Left lung (tissue), 10 donors: ENCODE results near the gene LARGE2. TPM values are rescaled to one million over a fixed set of nuclear protein-coding genes. Genes with fewer than 3 reads are reported as not detected.
A peak's percentile ranks its signal among the peaks of the same experiment; 100 is the strongest.

Source experiments
- ATAC-seq: fragments of 200-7000 bp; cut with Tn5 transposase; one replicate; pipeline ENCODE4 v1.9.1; 2020; ENCODE audit warnings: moderate library complexity
- DNase-seq, 4 donors: peaks; one replicate each; pipeline ENCODE4 v3.0.0-alpha.2; 2013 to 2020
- H3K27ac ChIP-seq, 2 donors: fragments of 200-600 bp; sonication (generic) in 1 of 2; one replicate each; pipeline versions ENCODE4 v1.5.0 to v1.8.0; 2020 to 2021
- H3K27me3 ChIP-seq, 2 donors: fragments of 200-600 bp; sonication (generic) in 1 of 2; one replicate each; pipeline versions ENCODE4 v1.5.0 to v1.8.0; 2020 to 2021
- H3K36me3 ChIP-seq, 2 donors: fragments of 200-600 bp; sonication (generic) in 1 of 2; one replicate each; pipeline versions ENCODE4 v1.5.0 to v1.8.0; 2020 to 2021
- H3K4me1 ChIP-seq, 2 donors: fragments of 200-600 bp; one replicate each; pipeline ENCODE4 v1.8.0; 2021
- H3K4me3 ChIP-seq, 2 donors: fragments of 200-600 bp; sonication (generic) in 1 of 2; one replicate each; pipeline versions ENCODE4 v1.5.0 to v1.8.0; 2020 to 2021; ENCODE audit warnings: mild to moderate bottlenecking in 1 of 2
- H3K9me3 ChIP-seq, 2 donors: fragments of 200-600 bp; sonication (generic) in 1 of 2; one replicate each; pipeline versions ENCODE4 v1.5.0 to v1.8.0; 2020 to 2021
- intact Hi-C, 2 donors: fragments of 100-400 bp; cut with DNase I; formaldehyde crosslinking; loops; one replicate each; pipeline versions ENCODE4 v1.11.2 to v1.14.2; 2022
- polyA plus RNA-seq, 6 donors: library from polyadenylated mRNA; unstranded; fragments of 120-200 nt; gene quantifications; one replicate each; pipeline ENCODE4 v1.2.1, GENCODE V29; 2013; ENCODE audit not compliant: insufficient read length in 6 of 6
- total RNA-seq, 2 donors: library from RNA; stranded (reverse); fragmentation: NEBNext Ultra II Directional; extraction: Animal tissue kit (Norgen Biotek cat#: 25700); gene quantifications; one replicate each; pipeline ENCODE4 v1.2.1, GENCODE V29; 2021
- TF ChIP-seq, protein P1 (sequence below), 2 donors: fragments of 200-600 bp; sonication (generic) in 1 of 2; IDR thresholded peaks; one replicate each; pipeline versions ENCODE4 v1.5.0 to v1.8.0; 2021; ENCODE audit warnings: antibody characterized with exemption in 2 of 2
- donor health status: DM: no; HTN: yes; CAD: no.
- donor health status: DM: no; HTN: no; CAD: no.

LARGE2 gene
- total and polyA plus RNA-seq, 8 donors, result 7.5 to 17.2 (median 13.5) TPM

DNA sequence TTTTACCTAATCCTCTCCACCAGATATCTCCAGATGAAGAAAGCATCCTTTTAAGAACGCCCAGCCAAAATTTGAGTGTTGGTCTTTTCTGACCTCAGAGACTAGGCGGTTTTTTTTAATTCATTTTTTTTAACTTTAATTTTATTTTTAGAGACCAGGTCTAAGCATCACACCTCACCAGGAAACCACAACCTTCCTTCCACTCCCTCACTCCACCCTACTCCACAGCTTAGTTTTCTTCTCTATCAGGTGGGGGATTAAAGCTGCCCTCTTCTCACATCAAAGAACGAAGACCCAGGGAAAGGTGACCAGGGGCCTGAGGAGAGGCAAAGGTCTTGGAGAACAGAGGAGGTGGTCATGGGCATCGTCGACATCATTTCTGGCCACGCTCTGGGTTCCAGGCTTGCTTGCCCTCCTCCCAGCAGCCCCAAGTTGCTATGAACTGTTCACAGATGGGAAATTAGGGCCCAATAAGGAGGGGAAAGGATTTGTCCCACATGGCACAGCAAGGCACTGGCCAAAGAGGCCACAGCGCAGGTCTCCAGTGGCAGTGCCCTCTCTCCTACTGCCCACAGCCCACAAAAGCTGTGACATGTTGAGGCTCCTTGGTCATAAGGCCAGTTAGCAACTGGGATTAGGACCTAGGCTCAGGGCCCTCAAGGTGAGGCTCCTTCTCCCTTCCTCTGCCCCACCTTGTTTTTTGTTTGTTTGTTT lies 3.3 kb upstream of the LARGE2 start:
- Histone ChIP-seq H3K4me3 (peak overlapping the region; percentile 66 to 97), H3K36me3 (peaks cover 0 to 21% of the 10 kb centered on the region in 2 donors), H3K27ac (peak overlapping the region; percentile 80 to 96), H3K4me1 (peaks cover 9 to 44% of the 10 kb centered on the region in 2 donors), H3K27me3 (peaks cover 17 to 31% of the 10 kb centered on the region in 2 donors), H3K9me3 (no peaks in the 10 kb centered on the region)
- ATAC-seq (no peak), DNase-seq (peak in 2 of 4 donors; percentile 28)
- intact Hi-C loops, result no loop called here
- TF ChIP-seq, protein P1, sequence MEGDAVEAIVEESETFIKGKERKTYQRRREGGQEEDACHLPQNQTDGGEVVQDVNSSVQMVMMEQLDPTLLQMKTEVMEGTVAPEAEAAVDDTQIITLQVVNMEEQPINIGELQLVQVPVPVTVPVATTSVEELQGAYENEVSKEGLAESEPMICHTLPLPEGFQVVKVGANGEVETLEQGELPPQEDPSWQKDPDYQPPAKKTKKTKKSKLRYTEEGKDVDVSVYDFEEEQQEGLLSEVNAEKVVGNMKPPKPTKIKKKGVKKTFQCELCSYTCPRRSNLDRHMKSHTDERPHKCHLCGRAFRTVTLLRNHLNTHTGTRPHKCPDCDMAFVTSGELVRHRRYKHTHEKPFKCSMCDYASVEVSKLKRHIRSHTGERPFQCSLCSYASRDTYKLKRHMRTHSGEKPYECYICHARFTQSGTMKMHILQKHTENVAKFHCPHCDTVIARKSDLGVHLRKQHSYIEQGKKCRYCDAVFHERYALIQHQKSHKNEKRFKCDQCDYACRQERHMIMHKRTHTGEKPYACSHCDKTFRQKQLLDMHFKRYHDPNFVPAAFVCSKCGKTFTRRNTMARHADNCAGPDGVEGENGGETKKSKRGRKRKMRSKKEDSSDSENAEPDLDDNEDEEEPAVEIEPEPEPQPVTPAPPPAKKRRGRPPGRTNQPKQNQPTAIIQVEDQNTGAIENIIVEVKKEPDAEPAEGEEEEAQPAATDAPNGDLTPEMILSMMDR (IDR thresholded peaks at IDR 0.05), result no peak

DNA sequence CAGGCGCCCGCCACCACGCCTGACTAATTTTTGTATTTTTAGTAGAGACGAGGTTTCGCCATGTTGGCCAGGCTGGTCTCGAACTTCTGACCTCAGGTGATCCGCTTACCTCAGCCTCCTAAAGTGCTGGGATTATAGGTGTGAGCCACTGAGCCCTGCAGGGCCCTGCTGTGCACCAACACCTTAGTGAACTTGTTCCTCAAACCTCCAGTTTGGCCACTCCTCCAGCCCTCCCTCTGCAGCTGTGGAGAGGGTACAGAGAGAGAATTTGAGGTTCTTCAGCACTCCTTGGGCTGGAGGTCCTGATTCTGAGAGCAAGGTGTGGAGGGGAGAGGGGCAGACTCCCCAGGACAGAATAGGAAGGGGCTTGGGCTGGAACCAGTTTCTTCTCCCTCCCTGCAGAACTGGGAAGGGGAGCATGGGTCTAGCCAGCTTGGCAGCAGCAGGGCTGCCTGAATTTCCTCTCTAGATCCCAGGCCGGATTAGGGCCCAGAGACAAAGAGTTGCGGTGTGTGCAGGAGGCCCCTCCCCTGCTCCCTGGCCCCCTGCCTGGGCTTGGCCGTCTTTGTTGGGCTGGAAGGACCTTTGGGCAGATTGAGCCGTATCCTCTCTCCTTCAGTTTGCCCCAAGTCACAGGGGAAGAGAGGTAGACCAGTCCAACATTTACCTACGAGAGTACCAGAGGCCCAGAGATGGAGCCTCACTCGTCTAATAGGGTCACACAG lies 2.5 kb upstream of the LARGE2 start:
- Histone ChIP-seq H3K9me3 (no peaks in the 10 kb centered on the region), H3K36me3 (peaks cover 0 to 12% of the 10 kb centered on the region in 2 donors), H3K27ac (no peak overlapping the region), H3K4me3 (no peak overlapping the region), H3K4me1 (peaks cover 9 to 44% of the 10 kb centered on the region in 2 donors), H3K27me3 (peaks cover 17 to 39% of the 10 kb centered on the region in 2 donors)
- no peak for ATAC-seq
- peak in 2 of 4 donors; percentile 22 to 48 for DNase-seq
- intact Hi-C loops, result no loop called here
- TF ChIP-seq, protein P1 (IDR thresholded peaks at IDR 0.05), result no peak

DNA sequence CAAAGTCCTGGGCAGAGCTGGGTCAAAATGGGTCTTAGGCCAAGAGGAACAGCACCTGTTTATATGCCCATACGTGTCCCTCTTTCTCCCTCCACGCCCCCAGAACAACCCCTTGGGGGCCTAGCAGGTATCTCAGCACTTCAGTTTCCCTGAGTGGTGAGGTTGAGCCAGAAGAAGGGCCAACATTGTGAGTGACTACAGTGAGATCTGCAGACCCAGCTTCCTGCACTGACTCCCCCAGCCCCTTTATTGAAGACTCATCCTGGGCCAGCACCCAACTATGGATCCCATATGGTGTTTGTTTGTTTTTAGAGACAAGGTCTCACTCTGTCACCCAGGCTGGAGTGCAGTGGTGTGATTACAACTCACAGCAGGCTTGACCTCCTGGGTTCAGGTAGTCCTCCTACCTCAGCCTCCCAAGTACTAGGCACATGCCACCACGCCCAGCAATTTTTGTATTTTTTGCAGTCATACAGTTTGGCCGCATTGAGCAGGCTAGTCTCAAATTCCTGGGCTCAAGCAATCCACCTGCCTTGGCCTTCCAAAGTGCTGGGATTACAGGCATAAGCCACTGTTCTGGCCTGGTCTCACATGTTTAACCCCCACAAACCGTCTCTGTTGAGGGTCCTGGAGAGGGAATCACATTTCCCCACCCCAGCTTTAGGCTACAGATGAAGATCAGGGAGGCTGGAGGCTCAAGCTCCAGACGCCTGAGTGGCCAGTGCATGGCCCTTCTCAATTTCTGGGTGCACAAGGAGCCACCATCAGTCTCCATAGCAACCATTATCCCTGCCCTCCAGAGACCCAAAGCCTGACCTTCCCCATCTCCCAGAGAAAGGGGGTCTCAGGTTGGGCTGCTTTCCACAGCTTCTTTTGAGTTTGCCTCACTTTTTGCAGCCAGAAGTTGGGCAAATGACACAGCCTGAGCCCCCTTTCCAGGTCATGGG lies 1.7 kb upstream of the LARGE2 start:
- H3K27ac ChIP-seq, result peak overlapping the region in 1 of 2 donors; percentile 53

DNA sequence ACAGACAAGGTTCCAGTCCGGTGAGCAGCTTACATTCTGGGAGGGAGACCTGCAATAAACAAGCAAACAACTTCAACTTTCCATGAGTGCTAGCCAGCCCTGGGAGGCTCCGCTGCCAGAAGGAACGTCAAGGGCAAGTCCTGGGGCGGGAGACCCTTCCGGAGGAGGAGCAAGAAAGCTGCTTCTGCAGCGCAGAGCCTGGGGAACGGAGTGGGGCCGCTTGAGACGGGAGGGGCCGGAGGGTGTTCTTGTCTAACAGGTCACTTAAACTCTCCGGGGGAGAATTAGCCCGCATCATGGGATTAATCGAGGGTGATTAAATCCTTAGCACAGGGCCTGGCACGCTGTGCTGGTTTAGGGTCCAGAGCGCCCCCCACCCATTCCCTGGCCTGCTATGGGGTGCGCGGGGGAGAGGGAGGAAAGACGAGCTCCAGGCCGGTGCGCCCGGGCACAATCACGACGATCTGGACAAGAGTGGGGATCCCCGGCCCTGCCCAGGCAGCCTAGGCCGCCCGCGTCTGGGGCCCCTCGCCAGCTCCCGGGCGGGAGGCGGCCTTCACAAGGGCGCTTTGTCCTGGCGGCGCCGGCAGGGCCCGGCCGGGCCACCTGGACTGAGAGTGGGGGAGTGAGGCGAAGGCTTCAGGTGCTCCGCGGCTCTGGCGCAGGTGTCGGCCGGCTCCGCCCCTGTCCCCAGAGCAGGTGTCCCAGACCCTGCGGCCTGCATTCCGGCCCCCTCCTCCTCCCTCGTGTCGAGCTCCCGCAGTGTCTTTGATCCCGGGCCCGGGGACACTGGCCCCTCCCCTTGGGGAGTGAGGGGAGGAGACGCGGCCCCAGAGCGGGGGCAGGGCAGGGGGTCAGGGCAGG lies 663 bp upstream of the LARGE2 start:
- no peaks in the 10 kb centered on the region for H3K9me3 ChIP-seq
- TF ChIP-seq, protein P1 (IDR thresholded peaks at IDR 0.05), result no peak
- peaks cover 17 to 50% of the 10 kb centered on the region in 2 donors for H3K27me3 ChIP-seq
- H3K36me3 ChIP-seq, result no peaks in the 10 kb centered on the region
- ATAC-seq (peak; percentile 70), DNase-seq (peak; percentile 41 to 91 (median 82))
- peak overlapping the region; percentile 29 to 43 for H3K4me3 ChIP-seq
- intact Hi-C loops, result no loop called here
- peak overlapping the region; percentile 53 to 72 for H3K27ac ChIP-seq
- peaks cover 4 to 29% of the 10 kb centered on the region in 2 donors for H3K4me1 ChIP-seq

More for the DNA sequence above, 1.7 kb upstream of the LARGE2 start:
- Histone ChIP-seq H3K4me3 (no peak overlapping the region), H3K36me3 (peaks cover 0 to 4% of the 10 kb centered on the region in 2 donors), H3K4me1 (peaks cover 9 to 39% of the 10 kb centered on the region in 2 donors), H3K9me3 (no peaks in the 10 kb centered on the region), H3K27me3 (peaks cover 17 to 44% of the 10 kb centered on the region in 2 donors)
- peak in 2 of 4 donors; percentile 1 to 12 for DNase-seq
- intact Hi-C loops, result no loop called here
- no peak for ATAC-seq
- TF ChIP-seq, protein P1 (IDR thresholded peaks at IDR 0.05), result no peak
